OCI-LY1 (cell line): ENCODE measurements around the gene RPL13.

ENCODE experiments used
- H2AFZ ChIP-seq: fragments of 200-600 bp; sonication (generic), shearing (Covaris generic); 2 replicates; pipeline ENCODE4 v1.6.0; 2014; ENCODE audit warnings: antibody characterized with exemption, mild to moderate bottlenecking, low read length
- H3F3A ChIP-seq: fragments of 200-600 bp; sonication (generic), shearing (Covaris generic); 2 replicates; pipeline ENCODE4 v1.6.0; 2014; ENCODE audit warnings: mild to moderate bottlenecking, antibody characterized with exemption, low read length, moderate library complexity; ENCODE audit not compliant: insufficient read depth
- H3K27ac ChIP-seq: fragments of 200-600 bp; sonication (generic); 2 replicates; pipeline ENCODE4 v1.5.1; 2014; ENCODE audit warnings: low read length, mixed run types, mild to moderate bottlenecking, low read depth; ENCODE audit not compliant: poor library complexity, severe bottlenecking
- H3K27me3 ChIP-seq: fragments of 200-600 bp; sonication (generic); 2 replicates; pipeline ENCODE4 v1.6.0; 2014; ENCODE audit warnings: antibody characterized with exemption, mild to moderate bottlenecking, low read length, moderate library complexity; ENCODE audit not compliant: insufficient read depth
- H3K36me3 ChIP-seq: fragments of 200-600 bp; sonication (generic); 2 replicates; pipeline ENCODE4 v1.6.1; 2014; ENCODE audit warnings: mild to moderate bottlenecking, antibody characterized with exemption, low read length, moderate library complexity, mixed read lengths; ENCODE audit not compliant: insufficient read depth
- H3K4me1 ChIP-seq: fragments of 200-600 bp; sonication (generic); 2 replicates; pipeline ENCODE4 v1.5.1; 2014; ENCODE audit warnings: mild to moderate bottlenecking, low read length, moderate library complexity; ENCODE audit not compliant: insufficient read depth, severe bottlenecking
- H3K4me2 ChIP-seq: fragments of 200-600 bp; sonication (generic), shearing (Covaris generic); 2 replicates; pipeline ENCODE4 v1.6.1; 2014; ENCODE audit warnings: low read length
- H3K4me3 ChIP-seq: fragments of 200-600 bp; sonication (generic); 2 replicates; pipeline ENCODE4 v1.5.1; 2014; ENCODE audit warnings: low read length, low read depth, mild to moderate bottlenecking, mixed read lengths; ENCODE audit not compliant: poor library complexity, severe bottlenecking
- H3K79me2 ChIP-seq: fragments of 200-600 bp; shearing (Covaris generic); 2 replicates; pipeline ENCODE4 v1.6.1; 2016; ENCODE audit warnings: mixed run types, low read length, mixed read lengths; ENCODE audit not compliant: insufficient read depth
- H3K9ac ChIP-seq: fragments of 200-600 bp; sonication (generic), shearing (Covaris generic); 2 replicates; pipeline ENCODE4 v1.6.1; 2014; ENCODE audit warnings: mild to moderate bottlenecking, low read length, mixed read lengths
- H3K9me2 ChIP-seq: fragments of 200-600 bp; sonication (generic), shearing (Covaris generic); 2 replicates; pipeline ENCODE4 v1.6.1; 2014; ENCODE audit warnings: low read depth, mild to moderate bottlenecking, low read length, mixed read lengths
- H3K9me3 ChIP-seq: fragments of 200-600 bp; shearing (Covaris generic); 2 replicates; pipeline ENCODE4 v1.6.1; 2014; ENCODE audit warnings: low read length, mixed read lengths
- H4K20me1 ChIP-seq: fragments of 200-600 bp; sonication (generic), shearing (Covaris generic); 2 replicates; pipeline ENCODE4 v1.6.0; 2016; ENCODE audit warnings: mild to moderate bottlenecking, low read length; ENCODE audit not compliant: insufficient read depth
- EZH2 ChIP-seq: fragments of 200-600 bp; sonication (generic), shearing (Covaris generic); IDR thresholded peaks from 2 replicates; pipeline ENCODE4 v1.8.0; 2017; ENCODE audit warnings: borderline replicate concordance, mixed run types, mild to moderate bottlenecking, antibody characterized with exemption, low read length, moderate library complexity, mixed read lengths
- TF ChIP-seq, protein P1 (sequence below): fragments of 200-600 bp; sonication (generic), shearing (Covaris generic); IDR thresholded peaks from 2 replicates; pipeline ENCODE4 v1.5.1; 2017; ENCODE audit warnings: mild to moderate bottlenecking, antibody characterized with exemption, low read length, moderate library complexity, mixed read lengths

The RPL13 gene

DNA sequence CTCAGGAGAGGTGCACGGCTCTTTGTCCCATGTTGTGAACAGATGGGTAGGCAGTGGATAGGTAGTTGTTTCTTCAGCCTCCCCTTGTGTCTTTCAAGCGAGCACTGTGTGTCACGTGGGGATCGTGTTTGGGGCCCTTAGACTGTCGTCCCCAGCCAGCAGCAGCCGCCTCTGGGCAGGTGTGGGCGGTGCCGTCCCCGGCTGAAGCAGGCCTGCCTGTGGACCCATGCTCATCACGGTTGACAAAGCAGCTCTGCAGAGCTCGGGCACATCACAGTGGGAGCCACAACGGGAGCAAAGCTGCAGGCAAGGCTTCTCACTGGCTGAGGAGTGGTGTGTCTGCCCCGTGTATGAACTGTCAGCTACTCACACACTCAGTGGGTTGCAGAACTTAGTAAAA lies 4.7 kb upstream of the RPL13 start:
- no peak overlapping the region for H2AFZ ChIP-seq
- no peaks in the 10 kb centered on the region for H3K9me3 ChIP-seq
- no peaks in the 10 kb centered on the region for H3K79me2 ChIP-seq
- H3K36me3 ChIP-seq, result peaks cover 59% of the 10 kb centered on the region
- H3K4me1 ChIP-seq, result peaks cover 23% of the 10 kb centered on the region
- peak overlapping the region; percentile 69 for H3K27ac ChIP-seq
- no peak overlapping the region; the same call in 1 of the 2 replicates for H3K4me2 ChIP-seq
- TF ChIP-seq, protein P1, sequence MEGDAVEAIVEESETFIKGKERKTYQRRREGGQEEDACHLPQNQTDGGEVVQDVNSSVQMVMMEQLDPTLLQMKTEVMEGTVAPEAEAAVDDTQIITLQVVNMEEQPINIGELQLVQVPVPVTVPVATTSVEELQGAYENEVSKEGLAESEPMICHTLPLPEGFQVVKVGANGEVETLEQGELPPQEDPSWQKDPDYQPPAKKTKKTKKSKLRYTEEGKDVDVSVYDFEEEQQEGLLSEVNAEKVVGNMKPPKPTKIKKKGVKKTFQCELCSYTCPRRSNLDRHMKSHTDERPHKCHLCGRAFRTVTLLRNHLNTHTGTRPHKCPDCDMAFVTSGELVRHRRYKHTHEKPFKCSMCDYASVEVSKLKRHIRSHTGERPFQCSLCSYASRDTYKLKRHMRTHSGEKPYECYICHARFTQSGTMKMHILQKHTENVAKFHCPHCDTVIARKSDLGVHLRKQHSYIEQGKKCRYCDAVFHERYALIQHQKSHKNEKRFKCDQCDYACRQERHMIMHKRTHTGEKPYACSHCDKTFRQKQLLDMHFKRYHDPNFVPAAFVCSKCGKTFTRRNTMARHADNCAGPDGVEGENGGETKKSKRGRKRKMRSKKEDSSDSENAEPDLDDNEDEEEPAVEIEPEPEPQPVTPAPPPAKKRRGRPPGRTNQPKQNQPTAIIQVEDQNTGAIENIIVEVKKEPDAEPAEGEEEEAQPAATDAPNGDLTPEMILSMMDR, result no peak
- no peak for TF ChIP-seq EZH2
- no peaks in the 10 kb centered on the region for H3K27me3 ChIP-seq
- no peaks in the 10 kb centered on the region for H4K20me1 ChIP-seq
- H3K9ac ChIP-seq, result peak overlapping the region; percentile 28; the same call in 1 of the 2 replicates
- H3F3A ChIP-seq, result no peaks in the 10 kb centered on the region
- no peak overlapping the region for H3K4me3 ChIP-seq
- H3K9me2 ChIP-seq, result no peaks in the 10 kb centered on the region

GRCh38 chr16:89556750-89557689 lies 3.5 kb upstream of the RPL13 start:
- Histone ChIP-seq H3K9me3 (no peaks in the 10 kb centered on the region), H3K27ac (peak overlapping the region; percentile 69), H3K27me3 (no peaks in the 10 kb centered on the region), H3F3A (0 out of 2 replicates have a peak, but pooled peaks cover 6% of the 10 kb centered on the region), H3K79me2 (peaks cover 4% of the 10 kb centered on the region; the same call in 1 of the 2 replicates), H3K9ac (no peak overlapping the region; the same call in 1 of the 2 replicates), H3K4me2 (no peak overlapping the region), H4K20me1 (no peaks in the 10 kb centered on the region), H3K4me1 (peaks cover 29% of the 10 kb centered on the region), H3K9me2 (no peaks in the 10 kb centered on the region), H2AFZ (no peak overlapping the region), H3K36me3 (peaks cover 60% of the 10 kb centered on the region), H3K4me3 (no peak overlapping the region)
- TF ChIP-seq, protein P1, result peak; percentile 96
- no peak for TF ChIP-seq EZH2

DNA sequence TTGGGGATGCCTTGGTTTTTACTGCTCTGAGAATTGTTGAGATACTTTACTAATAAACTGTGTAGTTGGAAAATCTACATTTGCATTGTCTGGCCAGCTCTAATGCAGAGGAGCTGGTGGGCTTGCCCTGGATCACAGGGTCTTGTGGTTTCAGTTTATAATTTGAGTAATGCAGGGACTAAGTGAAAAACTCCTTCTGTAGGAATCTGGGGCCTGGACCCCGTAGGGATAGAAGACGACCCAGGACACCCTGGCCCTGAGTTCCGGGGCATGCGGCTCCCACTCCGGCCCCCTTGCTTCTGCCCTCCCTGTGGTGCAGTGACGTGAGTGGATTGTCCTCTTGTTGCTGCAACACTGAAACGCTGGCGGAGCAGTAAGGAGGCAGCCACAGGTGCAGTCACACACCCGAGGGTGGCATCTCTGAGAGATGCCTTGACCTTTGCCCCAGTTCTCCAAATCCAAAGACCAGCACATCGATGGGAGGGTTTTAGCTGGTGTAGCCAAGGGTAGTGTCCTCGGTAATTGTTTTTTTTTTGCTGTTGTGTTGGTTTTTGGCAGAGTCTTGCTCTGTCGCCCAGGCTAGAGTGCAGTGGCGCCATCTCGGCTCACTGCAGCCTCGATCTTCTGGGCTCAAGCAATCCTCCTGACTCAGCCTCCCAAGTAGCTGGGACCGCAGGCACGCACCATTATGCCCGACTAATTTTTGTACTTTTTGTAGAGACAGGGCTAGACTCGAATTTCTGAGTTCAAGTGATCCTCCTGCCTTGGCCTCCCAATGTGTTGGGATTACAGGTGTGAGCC lies 2.6 kb upstream of the RPL13 start:
- Histone ChIP-seq H3K27ac (peak overlapping the region; percentile 48), H3K4me2 (no peak overlapping the region), H3K4me1 (peaks cover 37% of the 10 kb centered on the region), H3K27me3 (no peaks in the 10 kb centered on the region), H3K9me3 (no peaks in the 10 kb centered on the region), H3K79me2 (peaks cover 4% of the 10 kb centered on the region; the same call in 1 of the 2 replicates), H2AFZ (no peak overlapping the region), H4K20me1 (no peaks in the 10 kb centered on the region), H3K9me2 (no peaks in the 10 kb centered on the region), H3F3A (0 out of 2 replicates have a peak, but pooled peaks cover 10% of the 10 kb centered on the region), H3K9ac (no peak overlapping the region; the same call in 1 of the 2 replicates), H3K36me3 (peaks cover 61% of the 10 kb centered on the region), H3K4me3 (no peak overlapping the region)
- TF ChIP-seq, protein P1, result no peak
- no peak for TF ChIP-seq EZH2
